ENCODE data around the gene EEFSEC.

EEFSEC gene

DNA sequence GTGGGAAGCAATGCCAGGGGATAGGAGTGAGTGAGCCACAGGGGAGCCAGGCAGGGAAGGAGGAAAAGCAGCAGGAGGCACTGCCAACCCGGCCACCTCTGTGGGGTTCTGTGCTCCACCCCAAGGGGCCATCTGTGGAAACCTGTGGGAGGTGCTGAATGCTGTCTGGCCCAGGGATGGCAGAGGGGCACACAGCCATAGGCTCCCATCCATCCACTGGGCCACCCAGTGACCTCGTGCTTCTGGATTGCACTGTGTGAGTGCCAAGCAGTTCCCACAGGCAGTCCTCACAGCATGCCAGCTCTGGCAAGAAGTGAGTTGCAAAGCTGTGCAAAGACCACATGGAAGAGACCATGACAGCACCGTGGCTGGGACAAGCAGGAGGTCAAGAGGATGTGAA lies 285.9 kb downstream of the EEFSEC start:
- Histone ChIP-seq H3K27ac (no peak overlapping the region), H3K9me3 (no peaks in the 10 kb centered on the region), H3K27me3 (peaks cover 0 to 32% of the 10 kb centered on the region in 2 donors), H3K4me3 (no peak overlapping the region), H3K36me3 (no peaks in the 10 kb centered on the region), H3K4me1 (no peaks in the 10 kb centered on the region)
- no peak for DNase-seq
- intact Hi-C loops (cut with DNase I; ENCODE audit: low total_unique reads): no loop called here
- TF ChIP-seq, protein P1, sequence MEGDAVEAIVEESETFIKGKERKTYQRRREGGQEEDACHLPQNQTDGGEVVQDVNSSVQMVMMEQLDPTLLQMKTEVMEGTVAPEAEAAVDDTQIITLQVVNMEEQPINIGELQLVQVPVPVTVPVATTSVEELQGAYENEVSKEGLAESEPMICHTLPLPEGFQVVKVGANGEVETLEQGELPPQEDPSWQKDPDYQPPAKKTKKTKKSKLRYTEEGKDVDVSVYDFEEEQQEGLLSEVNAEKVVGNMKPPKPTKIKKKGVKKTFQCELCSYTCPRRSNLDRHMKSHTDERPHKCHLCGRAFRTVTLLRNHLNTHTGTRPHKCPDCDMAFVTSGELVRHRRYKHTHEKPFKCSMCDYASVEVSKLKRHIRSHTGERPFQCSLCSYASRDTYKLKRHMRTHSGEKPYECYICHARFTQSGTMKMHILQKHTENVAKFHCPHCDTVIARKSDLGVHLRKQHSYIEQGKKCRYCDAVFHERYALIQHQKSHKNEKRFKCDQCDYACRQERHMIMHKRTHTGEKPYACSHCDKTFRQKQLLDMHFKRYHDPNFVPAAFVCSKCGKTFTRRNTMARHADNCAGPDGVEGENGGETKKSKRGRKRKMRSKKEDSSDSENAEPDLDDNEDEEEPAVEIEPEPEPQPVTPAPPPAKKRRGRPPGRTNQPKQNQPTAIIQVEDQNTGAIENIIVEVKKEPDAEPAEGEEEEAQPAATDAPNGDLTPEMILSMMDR (IDR thresholded peaks at IDR 0.05): no peak

DNA sequence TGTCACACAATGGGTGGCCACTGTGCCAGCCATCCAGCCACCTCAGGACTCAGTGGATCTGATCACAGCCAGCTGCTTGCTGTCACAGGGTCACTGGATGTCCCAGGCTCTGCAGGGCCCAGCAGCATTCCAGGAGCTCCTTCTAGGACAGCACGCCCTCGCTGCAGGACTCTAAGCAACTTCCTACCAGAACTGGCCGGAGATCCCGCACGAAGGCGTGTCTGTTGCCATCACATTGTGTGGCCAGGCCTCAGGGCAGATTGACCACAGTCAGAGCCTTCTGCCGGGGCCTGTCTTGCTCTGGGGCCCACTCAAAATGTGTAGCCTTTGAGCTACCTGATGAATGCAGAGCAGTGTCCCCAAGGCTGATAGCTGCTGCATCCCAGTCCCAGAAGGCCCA lies 288.8 kb downstream of the EEFSEC start:
- no peaks in the 10 kb centered on the region for H3K9me3 ChIP-seq
- no peaks in the 10 kb centered on the region for H3K36me3 ChIP-seq
- no peak overlapping the region for H3K27ac ChIP-seq
- intact Hi-C loops (cut with DNase I; ENCODE audit: low total_unique reads): no loop called here
- H3K4me1 ChIP-seq: no peaks in the 10 kb centered on the region
- TF ChIP-seq, protein P1 (IDR thresholded peaks at IDR 0.05): no peak
- no peak for DNase-seq
- H3K27me3 ChIP-seq: peaks cover 0 to 19% of the 10 kb centered on the region in 2 donors
- H3K4me3 ChIP-seq: no peak overlapping the region

DNA sequence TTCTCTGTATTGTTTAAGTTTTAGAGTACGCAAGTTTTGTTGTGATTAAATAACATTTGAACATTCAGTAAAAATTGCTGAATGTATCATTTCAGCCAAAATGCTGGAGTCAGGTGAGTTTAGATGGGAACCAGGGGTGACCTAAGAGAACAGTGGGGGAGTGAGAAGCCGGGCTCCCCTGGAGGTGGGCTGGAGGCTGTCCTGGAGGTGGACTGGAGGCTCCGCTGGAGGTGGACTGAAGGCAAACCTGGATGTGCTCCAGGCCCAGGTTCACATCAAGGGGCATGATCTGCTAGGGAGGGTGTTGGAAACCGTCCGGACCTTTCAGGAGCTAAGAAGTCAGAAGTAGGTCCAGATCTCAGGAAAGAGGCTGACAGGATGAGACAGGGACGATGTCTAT lies 289.7 kb downstream of the EEFSEC start:
- H3K36me3 ChIP-seq: no peaks in the 10 kb centered on the region
- no peak overlapping the region for H3K4me3 ChIP-seq
- H3K27ac ChIP-seq: no peak overlapping the region
- TF ChIP-seq, protein P1 (IDR thresholded peaks at IDR 0.05): no peak
- intact Hi-C loops (cut with DNase I; ENCODE audit: low total_unique reads): no loop called here
- no peak for DNase-seq
- no peaks in the 10 kb centered on the region for H3K9me3 ChIP-seq
- no peaks in the 10 kb centered on the region for H3K4me1 ChIP-seq
- peaks cover 0 to 19% of the 10 kb centered on the region in 2 donors for H3K27me3 ChIP-seq

DNA sequence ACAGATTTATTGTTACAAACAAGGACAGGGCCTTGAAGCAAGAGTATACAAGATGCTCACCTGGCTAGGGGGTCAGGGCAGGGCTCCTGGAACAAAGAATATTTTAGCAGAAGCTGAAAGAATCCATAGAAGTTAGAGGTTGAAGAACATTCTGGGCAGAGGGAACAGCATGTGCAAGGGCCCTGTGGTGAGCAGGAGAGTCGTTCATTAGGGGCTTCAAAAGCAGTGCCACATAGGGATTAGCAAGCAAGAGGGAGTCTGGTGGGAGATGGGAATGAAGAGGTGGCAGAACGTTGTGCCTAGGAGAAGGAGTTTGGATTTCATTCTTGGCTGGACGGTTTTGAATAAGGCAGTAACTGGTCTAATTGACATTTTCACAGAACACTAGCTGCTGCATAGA lies 290.5 kb downstream of the EEFSEC start:
- no peak for DNase-seq
- no peak overlapping the region for H3K27ac ChIP-seq
- H3K4me3 ChIP-seq: no peak overlapping the region
- H3K9me3 ChIP-seq: no peaks in the 10 kb centered on the region
- intact Hi-C loops (cut with DNase I; ENCODE audit: low total_unique reads): no loop called here
- TF ChIP-seq, protein P1 (IDR thresholded peaks at IDR 0.05): no peak
- H3K27me3 ChIP-seq: peaks cover 0 to 12% of the 10 kb centered on the region in 2 donors
- H3K4me1 ChIP-seq: no peaks in the 10 kb centered on the region
- no peaks in the 10 kb centered on the region for H3K36me3 ChIP-seq

DNA sequence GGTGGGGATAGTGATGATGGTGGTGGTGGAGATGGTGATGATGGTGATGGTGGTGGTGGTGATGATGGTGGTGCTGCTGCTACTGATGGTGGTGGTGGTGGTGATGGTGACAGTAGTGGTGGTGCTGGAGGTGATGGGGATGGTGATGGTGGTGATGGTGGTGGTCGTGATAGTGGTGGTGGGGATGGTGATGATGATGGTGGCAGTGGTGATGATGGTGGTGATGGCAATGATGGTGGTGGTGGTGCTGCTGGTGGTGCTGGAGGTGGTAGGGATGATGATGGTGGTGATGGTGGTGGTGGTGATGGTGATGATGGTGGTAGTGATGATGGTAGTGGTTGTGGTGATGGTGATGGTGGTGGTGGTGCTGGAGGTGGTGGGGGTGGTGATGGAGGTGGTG lies 292.1 kb downstream of the EEFSEC start:
- no peak for DNase-seq
- no peaks in the 10 kb centered on the region for H3K36me3 ChIP-seq
- H3K4me3 ChIP-seq: no peak overlapping the region
- intact Hi-C loops (cut with DNase I; ENCODE audit: low total_unique reads): no loop called here
- no peaks in the 10 kb centered on the region for H3K27me3 ChIP-seq
- no peaks in the 10 kb centered on the region for H3K4me1 ChIP-seq
- H3K9me3 ChIP-seq: no peaks in the 10 kb centered on the region
- H3K27ac ChIP-seq: no peak overlapping the region
- TF ChIP-seq, protein P1 (IDR thresholded peaks at IDR 0.05): no peak

DNA sequence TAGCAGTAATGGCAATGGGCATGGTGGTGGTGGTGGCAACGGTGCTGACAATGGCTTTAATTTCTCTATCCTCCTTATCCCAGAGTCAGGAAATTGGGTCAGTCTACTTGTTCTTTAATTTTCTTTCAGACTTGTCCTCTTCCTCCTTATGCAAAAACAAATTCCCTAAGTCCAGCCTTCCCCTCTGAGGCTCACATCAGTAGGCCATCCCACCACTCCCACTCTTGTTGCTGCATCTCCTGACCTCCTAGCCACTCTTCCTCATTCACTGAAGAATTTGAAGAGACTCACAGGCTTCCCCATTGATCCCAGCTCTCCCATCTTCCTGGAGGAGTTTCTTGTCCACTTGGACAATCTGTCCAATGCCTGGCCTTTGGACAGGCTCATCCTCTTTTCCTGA lies 293.5 kb downstream of the EEFSEC start:
- Histone ChIP-seq H3K36me3 (no peaks in the 10 kb centered on the region), H3K9me3 (no peaks in the 10 kb centered on the region), H3K4me1 (no peaks in the 10 kb centered on the region), H3K27me3 (no peaks in the 10 kb centered on the region), H3K4me3 (no peak overlapping the region), H3K27ac (no peak overlapping the region)
- DNase-seq: no peak
- TF ChIP-seq, protein P1 (IDR thresholded peaks at IDR 0.05): no peak
- intact Hi-C loops (cut with DNase I; ENCODE audit: low total_unique reads): no loop called here

Data from tibial artery (tissue), 4 donors.